H9 (cell line): ENCODE data around the gene LYAR. TPM values are rescaled to one million over a fixed set of nuclear protein-coding genes. Genes with fewer than 3 reads are reported as not detected.

Source experiments
- DNase-seq: peaks from one replicate; pipeline ENCODE4 v3.0.0-alpha.2; 2017
- H2AFZ ChIP-seq: one replicate; pipeline ENCODE4 v1.6.1; 2013; ENCODE audit warnings: mild to moderate bottlenecking, low read length, control low read depth, moderate library complexity
- H2AK5ac ChIP-seq: 2 replicates; pipeline ENCODE4 v1.6.1; 2013; ENCODE audit warnings: low read length, control low read depth, mixed read lengths; ENCODE audit not compliant: insufficient read length
- H2BK120ac ChIP-seq: one replicate; pipeline ENCODE4 v1.6.1; 2013; ENCODE audit warnings: low read depth, mild to moderate bottlenecking, low read length, control low read depth, inconsistent platforms; ENCODE audit not compliant: poor library complexity, severe bottlenecking
- H2BK12ac ChIP-seq: 2 replicates; pipeline ENCODE4 v1.6.1; 2013; ENCODE audit warnings: low read length, control low read depth, mixed read lengths, low read depth; ENCODE audit not compliant: insufficient read length
- H2BK15ac ChIP-seq: 2 replicates; pipeline ENCODE4 v1.6.1; 2013; ENCODE audit warnings: low read depth, low read length, control low read depth
- H2BK20ac ChIP-seq: one replicate; pipeline ENCODE4 v1.6.1; 2013; ENCODE audit warnings: low read depth, mild to moderate bottlenecking, low read length, control low read depth, inconsistent platforms; ENCODE audit not compliant: poor library complexity, severe bottlenecking
- H2BK5ac ChIP-seq: 2 replicates; pipeline ENCODE4 v1.6.1; 2013; ENCODE audit warnings: low read length, control low read depth, mixed read lengths; ENCODE audit not compliant: insufficient read length
- H3K14ac ChIP-seq: 2 replicates; pipeline ENCODE4 v1.6.1; 2013; ENCODE audit warnings: low read length, control low read depth; ENCODE audit not compliant: insufficient read depth
- H3K18ac ChIP-seq: 2 replicates; pipeline ENCODE4 v1.6.1; 2013; ENCODE audit warnings: low read depth, mild to moderate bottlenecking, mixed read lengths, low read length, control low read depth; ENCODE audit not compliant: insufficient read length
- H3K23ac ChIP-seq: 2 replicates; pipeline ENCODE4 v1.6.1; 2013; ENCODE audit warnings: low read length, control low read depth, mixed read lengths, low read depth; ENCODE audit not compliant: insufficient read length
- H3K23me2 ChIP-seq: 2 replicates; pipeline ENCODE4 v1.6.1; 2013; ENCODE audit warnings: low read depth, mild to moderate bottlenecking, mixed read lengths, low read length, control low read depth; ENCODE audit not compliant: insufficient read length, poor library complexity, severe bottlenecking
- H3K27ac ChIP-seq: 2 replicates; pipeline ENCODE4 v1.5.1; 2013; ENCODE audit warnings: low read length, control low read depth, mixed read lengths, low read depth; ENCODE audit not compliant: insufficient read length
- H3K27me3 ChIP-seq: 2 replicates; pipeline ENCODE4 v1.6.1; 2013; ENCODE audit warnings: low read length, control low read depth, inconsistent platforms; ENCODE audit not compliant: insufficient read depth
- H3K4ac ChIP-seq: 2 replicates; pipeline ENCODE4 v1.6.1; 2013; ENCODE audit warnings: low read depth, mild to moderate bottlenecking, control low read depth, inconsistent platforms, low read length, moderate library complexity
- H3K4me1 ChIP-seq: 2 replicates; pipeline ENCODE4 v1.6.1; 2013; ENCODE audit warnings: low read length, control low read depth, inconsistent platforms; ENCODE audit not compliant: insufficient read depth
- H3K4me2 ChIP-seq: 2 replicates; pipeline ENCODE4 v1.6.1; 2013; ENCODE audit warnings: low read length, control low read depth, mixed read lengths; ENCODE audit not compliant: insufficient read length, insufficient read depth
- H3K56ac ChIP-seq: 2 replicates; pipeline ENCODE4 v1.6.1; 2013; ENCODE audit warnings: low read depth, mild to moderate bottlenecking, mixed read lengths, low read length, control low read depth; ENCODE audit not compliant: insufficient read length
- H3K79me1 ChIP-seq: 2 replicates; pipeline ENCODE4 v1.6.1; 2013; ENCODE audit warnings: low read depth, mild to moderate bottlenecking, moderate library complexity, low read length, control low read depth, inconsistent platforms; ENCODE audit not compliant: insufficient read depth, poor library complexity, severe bottlenecking
- H3K79me2 ChIP-seq: 2 replicates; pipeline ENCODE4 v1.6.1; 2013; ENCODE audit warnings: low read length, control low read depth, inconsistent platforms; ENCODE audit not compliant: insufficient read depth
- H3K9ac ChIP-seq: 2 replicates; pipeline ENCODE4 v1.6.1; 2013; ENCODE audit warnings: low read length, control low read depth, mixed read lengths; ENCODE audit not compliant: insufficient read length; ENCODE audit errors: extremely low read depth
- H3K9me3 ChIP-seq: one replicate; pipeline ENCODE4 v1.6.1; 2013; ENCODE audit warnings: low read depth, low read length, inconsistent platforms; ENCODE audit not compliant: control insufficient read depth
- H3T11ph ChIP-seq: one replicate; pipeline ENCODE4 v1.6.1; 2013; ENCODE audit warnings: mild to moderate bottlenecking, low read length, control low read depth, inconsistent platforms
- H4K20me1 ChIP-seq: one replicate; pipeline ENCODE4 v1.6.1; 2013; ENCODE audit not compliant: control insufficient read depth, insufficient read length, insufficient read depth
- H4K5ac ChIP-seq: 2 replicates; pipeline ENCODE4 v1.6.1; 2013; ENCODE audit warnings: low read depth, mild to moderate bottlenecking, mixed read lengths, low read length, control low read depth; ENCODE audit not compliant: insufficient read length
- H4K8ac ChIP-seq: replicated peaks from 2 replicates; pipeline ENCODE4 v1.6.1; 2013; ENCODE audit warnings: low read length, control low read depth, mixed read lengths, low read depth; ENCODE audit not compliant: insufficient read length
- H4K91ac ChIP-seq: 2 replicates; pipeline ENCODE4 v1.6.1; 2013; ENCODE audit warnings: low read depth, mild to moderate bottlenecking, moderate library complexity, mixed read lengths, low read length, control low read depth; ENCODE audit not compliant: insufficient read length
- H3K27ac Mint-ChIP-seq, 3 experiments: 2 replicates in 2 of 3; 3 replicates in 1 of 3; pipeline ENCODE4 v1.8.0; 2020 to 2021; ENCODE audit warnings: mixed read lengths in 3 of 3, mild to moderate bottlenecking in 1 of 3, moderate library complexity in 1 of 3
- H3K27me3 Mint-ChIP-seq: 2 replicates; pipeline ENCODE4 v1.8.0; 2021; ENCODE audit warnings: low read depth, mild to moderate bottlenecking, moderate library complexity, mixed read lengths
- H3K36me3 Mint-ChIP-seq, 3 experiments: 2 replicates in 2 of 3; 3 replicates in 1 of 3; pipeline ENCODE4 v1.8.0; 2020 to 2021; ENCODE audit warnings: low read depth in 3 of 3, mixed read lengths in 3 of 3; ENCODE audit not compliant: insufficient read depth in 1 of 3
- H3K4me1 Mint-ChIP-seq, 2 experiments: 2 replicates each; pipeline ENCODE4 v1.8.0; 2020; ENCODE audit warnings: mixed read lengths in 2 of 2
- H3K4me3 Mint-ChIP-seq, 2 experiments: 2 replicates in 1 of 2; 3 replicates in 1 of 2; pipeline ENCODE4 v1.8.0; 2020 to 2021; ENCODE audit warnings: mild to moderate bottlenecking in 2 of 2, mixed read lengths in 2 of 2, moderate library complexity in 1 of 2
- H3K9me3 Mint-ChIP-seq, 2 experiments: 2 replicates in 1 of 2; 3 replicates in 1 of 2; pipeline ENCODE4 v1.8.0; 2020; ENCODE audit warnings: mild to moderate bottlenecking in 2 of 2, mixed read lengths in 2 of 2, moderate library complexity in 1 of 2
- CTCF ChIP-seq: fragments of 200-600 bp; sonication (generic); conservative IDR thresholded peaks from 3 replicates; pipeline ENCODE4 v1.8.0; 2021; ENCODE audit warnings: antibody characterized with exemption, mild to moderate bottlenecking
- WGBS: extraction: QIAGEN DNeasy Blood & Tissue Kit; methylation state at CpG from one replicate; pipeline ENCODE4 v1.1.7; 2013; ENCODE audit warnings: missing lambda C conversion rate, low lambda C conversion rate, mixed read lengths; ENCODE audit not compliant: insufficient read length; ENCODE audit errors: extremely low coverage; 5-methylcytosine and 5-hydroxymethylcytosine counted together
- total RNA-seq: library from RNA; stranded (reverse); gene quantifications from 2 replicates; pipeline ENCODE4 v1.2.1, GENCODE V29; 2021

LYAR gene
- total RNA-seq, 1 experiment from 2014 or later, result 50.9 TPM

- H3K27ac ChIP-seq, result no peak overlapping the region
- H2AFZ ChIP-seq, result no peak overlapping the region
Observed at GRCh38 chr4:4269856-4270255, 20.1 kb downstream of the LYAR start.

More at GRCh38 chr4:4269856-4270255, 20.1 kb downstream of the LYAR start:
- H3K9ac ChIP-seq, result no peak overlapping the region
- no peak for DNase-seq
- no peak overlapping the region for H2BK5ac ChIP-seq
- H2BK12ac ChIP-seq, result no peak overlapping the region
- H4K91ac ChIP-seq, result no peak overlapping the region
- no peak overlapping the region for H3K23ac ChIP-seq
- Mint-ChIP-seq H3K36me3 (peaks cover 27 to 84% (median 47%) of the 10 kb centered on the region in 3 experiments; a peak in 6 of 7 replicates), H3K27me3 (peaks cover 2% of the 10 kb centered on the region; the same call in 1 of the 2 replicates), H3K4me1 (no peaks in the 10 kb centered on the region), H3K9me3 (peaks cover 0 to 2% of the 10 kb centered on the region in 2 experiments; a peak in 1 of 5 replicates), H3K27ac (no peak overlapping the region), H3K4me3 (no peak overlapping the region)
- H3K79me1 ChIP-seq, result no peaks in the 10 kb centered on the region
- no CpG with 5 or more reads among the region's 4 CpGs for WGBS
- H3K4ac ChIP-seq, result no peak overlapping the region
- H2AK5ac ChIP-seq, result no peak overlapping the region
- no peak overlapping the region for H2BK20ac ChIP-seq
- H3K23me2 ChIP-seq, result no peaks in the 10 kb centered on the region
- H4K5ac ChIP-seq, result no peak overlapping the region
- no peak overlapping the region for H4K8ac ChIP-seq
- no peak overlapping the region for H3K14ac ChIP-seq
- H3K79me2 ChIP-seq, result no peaks in the 10 kb centered on the region
- no peaks in the 10 kb centered on the region for H3K4me1 ChIP-seq
- H3K4me2 ChIP-seq, result no peak overlapping the region
- H2BK120ac ChIP-seq, result no peak overlapping the region
- H3K9me3 ChIP-seq, result no peaks in the 10 kb centered on the region
- no peak for TF ChIP-seq CTCF
- no peak overlapping the region for H3K56ac ChIP-seq
- H3K18ac ChIP-seq, result no peak overlapping the region
- H2BK15ac ChIP-seq, result no peak overlapping the region
- no peak overlapping the region for H3T11ph ChIP-seq
- H4K20me1 ChIP-seq, result no peaks in the 10 kb centered on the region
- H3K27me3 ChIP-seq, result no peaks in the 10 kb centered on the region
